Measurements from ENCODE around the gene CNOT3. TPM values are rescaled to one million over a fixed set of nuclear protein-coding genes. Genes with fewer than 3 reads are reported as not detected.
"Not testable (repeated sequence)": the region's sequence is repeated elsewhere in the genome, so short reads cannot be mapped to it uniquely, and the experiment has no call there.

CNOT3 gene
- total RNA-seq, 1 experiment from 2014 or later, result 21.1 TPM

- DNase-seq (ENCODE audit: low spot score), result peak; percentile 83
Observed at GRCh38 chr19:54191011-54191810, 53.6 kb downstream of the CNOT3 start, which contains the start of gene TSEN34. Gene TSEN34 (plus strand): TSS chr19:54191308. CDS start chr19:54191365, 57 bp downstream.

GRCh38 chr19:54191811-54192453, 54.4 kb downstream of the CNOT3 start:
- DNase-seq (ENCODE audit: low spot score), result no peak

GRCh38 chr19:54193011-54193410, 55.4 kb downstream of the CNOT3 start:
- no peak for DNase-seq (ENCODE audit: low spot score)

- not testable (repeated sequence) for DNase-seq (ENCODE audit: low spot score)
Observed at GRCh38 chr19:54194463-54194862, 56.9 kb downstream of the CNOT3 start.

- DNase-seq (ENCODE audit: low spot score), result no peak
Observed at GRCh38 chr19:54196536-54196935, 59.0 kb downstream of the CNOT3 start.

- DNase-seq (ENCODE audit: low spot score), result no peak
Observed at GRCh38 chr19:54197121-54197520, 59.6 kb downstream of the CNOT3 start.

GRCh38 chr19:54199401-54199800, 61.8 kb downstream of the CNOT3 start:
- DNase-seq (ENCODE audit: low spot score), result no peak

- DNase-seq (ENCODE audit: low spot score), result no peak
Observed at GRCh38 chr19:54201172-54201701, 63.7 kb downstream of the CNOT3 start.

GRCh38 chr19:54201980-54202379, 64.4 kb downstream of the CNOT3 start:
- no peak for DNase-seq (ENCODE audit: low spot score)

- DNase-seq (ENCODE audit: low spot score), result no peak
Observed at GRCh38 chr19:54203151-54203611, 65.6 kb downstream of the CNOT3 start.

- no peak for DNase-seq (ENCODE audit: low spot score)
Observed at GRCh38 chr19:54204767-54205468, 67.4 kb downstream of the CNOT3 start.

Other genes starting within 250 kb of the CNOT3 start
- 0.07 TPM in 1 of 2 replicates, not detected in the other for gene CACNG7, start 228.5 kb upstream of the CNOT3 start, total RNA-seq (2014; rRNA removed; shearing (Covaris generic))
- 0.43 and 0.72 TPM in 2 replicates for gene CACNG8, start 174.8 kb upstream of the CNOT3 start, total RNA-seq (2014; rRNA removed; shearing (Covaris generic))
- gene CACNG6, start 146.1 kb upstream of the CNOT3 start, total RNA-seq (2014; rRNA removed; shearing (Covaris generic)), result 6.3 and 7.5 TPM in 2 replicates
- gene VSTM1, start 73.9 kb upstream of the CNOT3 start, total RNA-seq (2014; rRNA removed; shearing (Covaris generic)), result not detected in 2 replicates
- not detected in 2 replicates for gene TARM1, start 56.4 kb upstream of the CNOT3 start, total RNA-seq (2014; rRNA removed; shearing (Covaris generic))
- gene OSCAR, start 37.0 kb upstream of the CNOT3 start, total RNA-seq (2014; rRNA removed; shearing (Covaris generic)), result 0.41 TPM in 1 of 2 replicates, not detected in the other
- gene NDUFA3, start 34.9 kb upstream of the CNOT3 start, total RNA-seq (2014; rRNA removed; shearing (Covaris generic)), result 79.7 and 156 TPM in 2 replicates
- 49.9 and 53.8 TPM in 2 replicates for gene TFPT, start 22.1 kb upstream of the CNOT3 start, total RNA-seq (2014; rRNA removed; shearing (Covaris generic))
- 135 and 162 TPM in 2 replicates for gene PRPF31, start 22.0 kb upstream of the CNOT3 start, total RNA-seq (2014; rRNA removed; shearing (Covaris generic))
- gene LENG1, start 22.0 kb downstream of the CNOT3 start, total RNA-seq (2014; rRNA removed; shearing (Covaris generic)), result 18.7 and 21.1 TPM in 2 replicates
- gene TMC4, start 35.4 kb downstream of the CNOT3 start, total RNA-seq (2014; rRNA removed; shearing (Covaris generic)), result not detected in 2 replicates
- 405 and 408 TPM in 2 replicates for gene MBOAT7, start 51.8 kb downstream of the CNOT3 start, total RNA-seq (2014; rRNA removed; shearing (Covaris generic))
- 222 and 277 TPM in 2 replicates for gene TSEN34, start 53.5 kb downstream of the CNOT3 start, total RNA-seq (2014; rRNA removed; shearing (Covaris generic))
- 1,527 and 1,817 TPM in 2 replicates for gene RPS9, start 63.1 kb downstream of the CNOT3 start, total RNA-seq (2014; rRNA removed; shearing (Covaris generic))
- not detected in 2 replicates for gene LILRB3, start 85.2 kb downstream of the CNOT3 start, total RNA-seq (2014; rRNA removed; shearing (Covaris generic))
- gene LILRA6, start 105.0 kb downstream of the CNOT3 start, total RNA-seq (2014; rRNA removed; shearing (Covaris generic)), result not detected in 2 replicates
- not detected in 2 replicates for gene LILRB5, start 119.5 kb downstream of the CNOT3 start, total RNA-seq (2014; rRNA removed; shearing (Covaris generic))
- not detected in 2 replicates for gene LILRB2, start 143.3 kb downstream of the CNOT3 start, total RNA-seq (2014; rRNA removed; shearing (Covaris generic))
- not detected in 2 replicates for gene LILRA5, start 175.4 kb downstream of the CNOT3 start, total RNA-seq (2014; rRNA removed; shearing (Covaris generic))
- not detected in 2 replicates for gene LILRA4, start 201.4 kb downstream of the CNOT3 start, total RNA-seq (2014; rRNA removed; shearing (Covaris generic))
- not detected in 2 replicates for gene LAIR1, start 227.2 kb downstream of the CNOT3 start, total RNA-seq (2014; rRNA removed; shearing (Covaris generic))